NT2/D1 (cell line): Measurements from ENCODE around the gene C3orf49.

ENCODE experiments used
- SUZ12 ChIP-seq: IDR thresholded peaks from 2 replicates; pipeline ENCODE4 v1.6.1; 2011; ENCODE audit not compliant: insufficient read length, insufficient read depth; ENCODE audit errors: extremely low read depth
- YY1 ChIP-seq: IDR thresholded peaks from 2 replicates; pipeline ENCODE4 v1.6.1; 2011; ENCODE audit not compliant: insufficient read length, insufficient read depth
- ZNF274 ChIP-seq: IDR thresholded peaks from 2 replicates; pipeline ENCODE4 v1.6.1; 2011; ENCODE audit warnings: mild to moderate bottlenecking, low read depth, low read length

GRCh38 chr3:63867225-63867624 lies 48.1 kb downstream of the C3orf49 start:
- TF ChIP-seq YY1, result no peak
- no peak for TF ChIP-seq SUZ12
- TF ChIP-seq ZNF274, result no peak
